Panc1 (cell line): ENCODE results near the gene KXD1. TPM values are rescaled to one million over a fixed set of nuclear protein-coding genes. Genes with fewer than 3 reads are reported as not detected.

Experiments
- ATAC-seq: fragments of 200-7000 bp; cut with Tn5 transposase; 2 replicates; pipeline ENCODE4 v1.9.1; 2020; ENCODE audit warnings: mild to moderate bottlenecking, moderate library complexity
- BruUV-seq: library from RNA; stranded (reverse); fragments of 400-500 nt; replicated peaks from 2 replicates; lab custom pipeline; 2021; lab: Mats Ljungman, UMichigan
- CTCF ChIA-PET: fragments of 300-600 bp; sonication (Branson Sonifier 250); formaldehyde crosslinking; loops from one replicate; lab custom pipeline; 2022; ENCODE audit warnings: antibody characterized with exemption; lab: Charles Lee
- POLR2A ChIA-PET: fragments of 300-600 bp; sonication (Branson Sonifier 250); formaldehyde crosslinking; loops from one replicate; lab custom pipeline; 2022; ENCODE audit warnings: antibody characterized with exemption; lab: Charles Lee
- DNase-seq: peaks from one replicate; pipeline ENCODE4 v3.0.0-alpha.2; 2010; ENCODE audit warnings: low read depth, low spot score
- H3K27ac ChIP-seq: 2 replicates; pipeline ENCODE4 v1.5.1; 2011; ENCODE audit warnings: mild to moderate bottlenecking, low read length, inconsistent platforms
- H3K27me3 ChIP-seq: fragments of 200-500 bp; sonication (Bioruptor generic); 2 replicates; pipeline ENCODE4 v1.6.0; 2014; ENCODE audit warnings: low read length, inconsistent platforms; ENCODE audit not compliant: control insufficient read depth, insufficient read depth
- H3K36me3 ChIP-seq: fragments of 200-500 bp; sonication (Bioruptor generic); 2 replicates; pipeline ENCODE4 v1.5.1; 2014; ENCODE audit warnings: inconsistent platforms, mild to moderate bottlenecking, low read length, moderate library complexity; ENCODE audit not compliant: control insufficient read depth, insufficient read depth
- H3K4me1 ChIP-seq: 2 replicates; pipeline ENCODE4 v1.5.1; 2011; ENCODE audit warnings: inconsistent platforms, mild to moderate bottlenecking, low read length, moderate library complexity; ENCODE audit not compliant: control insufficient read depth, insufficient read depth
- H3K4me3 ChIP-seq, 2 experiments: 2 replicates each; pipeline ENCODE4 v1.5.1; 2011 to 2012; ENCODE audit warnings: low read depth in 2 of 2, low read length in 2 of 2, mild to moderate bottlenecking in 2 of 2, inconsistent platforms in 1 of 2, moderate library complexity in 1 of 2
- H3K9me3 ChIP-seq: fragments of 200-500 bp; sonication (Bioruptor generic); 2 replicates; pipeline ENCODE4 v1.5.1; 2014; ENCODE audit warnings: low read depth, mild to moderate bottlenecking, inconsistent platforms, low read length, moderate library complexity; ENCODE audit not compliant: control insufficient read depth, insufficient read depth
- POLR2AphosphoS5 ChIP-seq: IDR thresholded peaks from 2 replicates; pipeline ENCODE4 v1.6.1; 2012; ENCODE audit warnings: mild to moderate bottlenecking, low read depth, low read length, moderate library complexity
- SIN3A ChIP-seq: IDR thresholded peaks from 2 replicates; pipeline ENCODE4 v1.6.1; 2012; ENCODE audit warnings: low read depth, mild to moderate bottlenecking, low read length, moderate library complexity, borderline replicate concordance; ENCODE audit not compliant: insufficient read depth
- TCF7L2 ChIP-seq: IDR thresholded peaks from 2 replicates; pipeline ENCODE4 v1.6.1; 2011; ENCODE audit warnings: mild to moderate bottlenecking, low read depth, low read length, inconsistent platforms
- in situ Hi-C: cut with HindIII; loops from 2 replicates; pipeline ENCODE4 v1.10.0; 2016; ENCODE audit warnings: low sequenced_read_pairs, low pct_unique_long_range_greater_than_20kb
- intact Hi-C: fragments of 100-400 bp; cut with micrococcal nuclease; formaldehyde crosslinking; loops from one replicate; pipeline ENCODE4 v1.10.0; 2022; ENCODE audit not compliant: unreplicated experiment
- total RNA-seq: library from RNA; stranded (reverse); gene quantifications from one replicate; pipeline ENCODE4 v1.2.1, GENCODE V29; 2021; ENCODE audit not compliant: unreplicated experiment
- TF ChIP-seq, protein P1 (sequence below): fragments of 450-650 bp; IDR thresholded peaks from 2 replicates; pipeline ENCODE4 v1.5.1; 2017; ENCODE audit warnings: mild to moderate bottlenecking
- TF ChIP-seq, protein P2 (sequence below), 2 experiments: IDR thresholded peaks; 2 replicates each; pipeline ENCODE4 v1.6.1; 2011 to 2012; ENCODE audit warnings: low read depth in 2 of 2, control low read depth in 1 of 2, low read length in 1 of 2, mild to moderate bottlenecking in 1 of 2, moderate library complexity in 1 of 2; ENCODE audit not compliant: insufficient read depth in 1 of 2

Gene KXD1
- total RNA-seq, 1 experiment from 2014 or later, result 106 TPM

DNA sequence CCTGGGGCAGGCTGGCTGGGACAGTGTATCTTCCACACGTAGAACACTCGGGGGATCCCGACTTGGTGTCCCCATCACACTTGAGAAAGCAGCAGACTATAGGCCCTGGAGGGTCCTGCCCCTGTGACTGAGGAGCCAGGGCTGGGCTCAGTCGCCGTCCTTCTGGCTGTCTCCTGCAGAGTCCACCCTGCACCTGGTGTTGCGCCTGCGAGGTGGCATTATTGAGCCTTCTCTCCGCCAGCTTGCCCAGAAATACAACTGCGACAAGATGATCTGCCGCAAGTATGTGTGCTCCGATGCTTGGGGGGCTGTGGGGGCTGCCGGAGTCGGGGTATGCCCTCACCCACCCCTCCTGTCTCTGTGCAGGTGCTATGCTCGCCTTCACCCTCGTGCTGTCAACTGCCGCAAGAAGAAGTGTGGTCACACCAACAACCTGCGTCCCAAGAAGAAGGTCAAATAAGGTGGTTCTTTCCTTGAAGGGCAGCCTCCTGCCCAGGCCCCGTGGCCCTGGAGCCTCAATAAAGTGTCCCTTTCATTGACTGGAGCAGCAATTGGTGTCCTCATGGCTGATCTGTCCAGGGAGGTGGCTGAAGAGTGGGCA, 17.1 kb downstream of the KXD1 start:
- DNase-seq, result no peak
- no peaks in the 10 kb centered on the region for H3K9me3 ChIP-seq
- in situ Hi-C loops (no loop called here), intact Hi-C loops (no loop called here)
- H3K27me3 ChIP-seq, result no peaks in the 10 kb centered on the region
- BruUV-seq, result no TSS peak
- POLR2A ChIA-PET, result no interaction called here
- TF ChIP-seq, protein P1, sequence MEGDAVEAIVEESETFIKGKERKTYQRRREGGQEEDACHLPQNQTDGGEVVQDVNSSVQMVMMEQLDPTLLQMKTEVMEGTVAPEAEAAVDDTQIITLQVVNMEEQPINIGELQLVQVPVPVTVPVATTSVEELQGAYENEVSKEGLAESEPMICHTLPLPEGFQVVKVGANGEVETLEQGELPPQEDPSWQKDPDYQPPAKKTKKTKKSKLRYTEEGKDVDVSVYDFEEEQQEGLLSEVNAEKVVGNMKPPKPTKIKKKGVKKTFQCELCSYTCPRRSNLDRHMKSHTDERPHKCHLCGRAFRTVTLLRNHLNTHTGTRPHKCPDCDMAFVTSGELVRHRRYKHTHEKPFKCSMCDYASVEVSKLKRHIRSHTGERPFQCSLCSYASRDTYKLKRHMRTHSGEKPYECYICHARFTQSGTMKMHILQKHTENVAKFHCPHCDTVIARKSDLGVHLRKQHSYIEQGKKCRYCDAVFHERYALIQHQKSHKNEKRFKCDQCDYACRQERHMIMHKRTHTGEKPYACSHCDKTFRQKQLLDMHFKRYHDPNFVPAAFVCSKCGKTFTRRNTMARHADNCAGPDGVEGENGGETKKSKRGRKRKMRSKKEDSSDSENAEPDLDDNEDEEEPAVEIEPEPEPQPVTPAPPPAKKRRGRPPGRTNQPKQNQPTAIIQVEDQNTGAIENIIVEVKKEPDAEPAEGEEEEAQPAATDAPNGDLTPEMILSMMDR, result no peak
- TF ChIP-seq, protein P2, sequence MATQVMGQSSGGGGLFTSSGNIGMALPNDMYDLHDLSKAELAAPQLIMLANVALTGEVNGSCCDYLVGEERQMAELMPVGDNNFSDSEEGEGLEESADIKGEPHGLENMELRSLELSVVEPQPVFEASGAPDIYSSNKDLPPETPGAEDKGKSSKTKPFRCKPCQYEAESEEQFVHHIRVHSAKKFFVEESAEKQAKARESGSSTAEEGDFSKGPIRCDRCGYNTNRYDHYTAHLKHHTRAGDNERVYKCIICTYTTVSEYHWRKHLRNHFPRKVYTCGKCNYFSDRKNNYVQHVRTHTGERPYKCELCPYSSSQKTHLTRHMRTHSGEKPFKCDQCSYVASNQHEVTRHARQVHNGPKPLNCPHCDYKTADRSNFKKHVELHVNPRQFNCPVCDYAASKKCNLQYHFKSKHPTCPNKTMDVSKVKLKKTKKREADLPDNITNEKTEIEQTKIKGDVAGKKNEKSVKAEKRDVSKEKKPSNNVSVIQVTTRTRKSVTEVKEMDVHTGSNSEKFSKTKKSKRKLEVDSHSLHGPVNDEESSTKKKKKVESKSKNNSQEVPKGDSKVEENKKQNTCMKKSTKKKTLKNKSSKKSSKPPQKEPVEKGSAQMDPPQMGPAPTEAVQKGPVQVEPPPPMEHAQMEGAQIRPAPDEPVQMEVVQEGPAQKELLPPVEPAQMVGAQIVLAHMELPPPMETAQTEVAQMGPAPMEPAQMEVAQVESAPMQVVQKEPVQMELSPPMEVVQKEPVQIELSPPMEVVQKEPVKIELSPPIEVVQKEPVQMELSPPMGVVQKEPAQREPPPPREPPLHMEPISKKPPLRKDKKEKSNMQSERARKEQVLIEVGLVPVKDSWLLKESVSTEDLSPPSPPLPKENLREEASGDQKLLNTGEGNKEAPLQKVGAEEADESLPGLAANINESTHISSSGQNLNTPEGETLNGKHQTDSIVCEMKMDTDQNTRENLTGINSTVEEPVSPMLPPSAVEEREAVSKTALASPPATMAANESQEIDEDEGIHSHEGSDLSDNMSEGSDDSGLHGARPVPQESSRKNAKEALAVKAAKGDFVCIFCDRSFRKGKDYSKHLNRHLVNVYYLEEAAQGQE (IDR thresholded peaks at IDR 0.05; ENCODE audit: insufficient read depth in 1 of 2, low read depth in 2 of 2, low read length in 1 of 2), result no peak
- no peak for TF ChIP-seq SIN3A
- no peak for TF ChIP-seq TCF7L2
- TF ChIP-seq POLR2AphosphoS5, result no peak
- CTCF ChIA-PET, result interaction anchor here (0.6 kb wide), 1 partner anchor 49 kb away, joined by 3 read pairs; no protein-coding TSS in a partner anchor
- no peaks in the 10 kb centered on the region for H3K36me3 ChIP-seq
- H3K4me1 ChIP-seq, result peaks cover 7% of the 10 kb centered on the region
- no peak overlapping the region for H3K27ac ChIP-seq
- no peak for ATAC-seq
- H3K4me3 ChIP-seq, result no peak overlapping the region

DNA sequence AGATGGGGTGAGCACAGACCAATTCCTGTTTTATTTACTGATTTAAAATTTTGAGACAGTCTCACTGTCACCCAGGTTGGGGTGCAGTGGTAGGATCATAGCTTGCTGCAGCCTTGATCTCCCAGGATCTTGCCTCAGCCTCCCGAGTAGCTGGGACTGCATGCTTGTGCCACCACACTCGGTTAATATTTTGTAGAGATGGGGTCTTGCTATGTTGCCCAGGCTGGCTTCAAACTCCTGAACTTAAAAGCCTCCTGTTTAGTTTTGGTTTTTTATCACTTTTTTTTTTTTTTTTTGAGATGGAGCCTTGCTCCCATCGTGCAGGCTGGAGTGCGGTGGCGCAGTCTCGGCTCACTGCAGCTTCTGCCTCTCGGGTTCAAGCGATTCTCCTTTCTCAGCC, 18.7 kb downstream of the KXD1 start:
- no peaks in the 10 kb centered on the region for H3K9me3 ChIP-seq
- no peak overlapping the region for H3K27ac ChIP-seq
- DNase-seq (no peak), ATAC-seq (no peak)
- TF ChIP-seq, protein P2 (IDR thresholded peaks at IDR 0.05; ENCODE audit: insufficient read depth in 1 of 2, low read depth in 2 of 2, low read length in 1 of 2), result no peak
- TF ChIP-seq POLR2AphosphoS5 (no peak), SIN3A (no peak), TCF7L2 (no peak)
- TF ChIP-seq, protein P1, result no peak
- CTCF ChIA-PET, result no interaction called here
- no peak overlapping the region for H3K4me3 ChIP-seq
- BruUV-seq, result no TSS peak
- H3K36me3 ChIP-seq, result no peaks in the 10 kb centered on the region
- H3K4me1 ChIP-seq, result peaks cover 7% of the 10 kb centered on the region
- no peaks in the 10 kb centered on the region for H3K27me3 ChIP-seq
- POLR2A ChIA-PET, result interaction anchor here (0.7 kb wide), 1 partner anchor 118 kb away, joined by 11 read pairs; no protein-coding TSS in a partner anchor
- intact Hi-C loops, result no loop called here
- in situ Hi-C loops, result no loop called here
